Measurements from ENCODE around the gene RCN2. TPM values are rescaled to one million over a fixed set of nuclear protein-coding genes. Genes with fewer than 3 reads are reported as not detected.

RCN2 gene
- total and polyA plus RNA-seq, 2 of the 13 experiments (the other 11 are each of a cell fraction or from before 2014, with no cell fraction given) = 84.4 to 89.0 TPM

DNA sequence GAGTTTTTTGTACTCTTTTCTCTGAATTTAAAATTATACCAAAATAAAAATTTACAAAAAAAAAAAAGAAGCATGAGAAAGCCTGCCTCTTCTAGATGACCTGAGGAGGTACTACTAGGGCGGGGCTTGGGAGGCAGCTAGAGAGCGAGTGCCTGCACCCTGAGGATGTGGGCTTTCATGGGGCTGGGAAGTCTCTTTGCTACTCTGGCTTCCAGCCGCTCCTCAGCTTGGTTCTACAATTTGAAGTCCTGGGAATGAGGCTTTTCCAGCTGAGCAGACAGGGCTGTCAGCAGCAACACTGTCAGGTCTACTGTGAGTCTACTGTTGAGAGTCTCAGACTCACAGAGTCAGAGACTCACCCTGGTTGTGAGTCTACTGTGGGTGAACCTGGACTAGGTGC lies 55.2 kb downstream of the RCN2 start:
- Histone ChIP-seq H3K4me1 (ENCODE audit: insufficient read depth, low read length) (peaks cover 4% of the 10 kb centered on the region), H2AFZ (ENCODE audit: low read length) (no peak overlapping the region), H4K20me1 (ENCODE audit: insufficient read depth, low read length) (no peaks in the 10 kb centered on the region), H3K4me2 (ENCODE audit: low read depth, low read length) (no peak overlapping the region), H3K36me3 (replicated peaks in 1 of 2; ENCODE audit: control insufficient read depth in 1 of 2, insufficient read depth in 2 of 2, low read length in 2 of 2) (no peaks in the 10 kb centered on the region), H3K4me3 (replicated peaks in 1 of 3; ENCODE audit: insufficient read depth in 1 of 3, low read depth in 2 of 3, low read length in 3 of 3) (no peak overlapping the region), H3K27me3 (ENCODE audit: control insufficient read depth in 1 of 2, insufficient read depth in 2 of 2, low read length in 2 of 2) (peaks cover 5 to 30% of the 10 kb centered on the region in 2 experiments; a peak in 4 of 5 replicates), H3K9me3 (ENCODE audit: low read length) (no peaks in the 10 kb centered on the region), H3K27ac (ENCODE audit: extremely low read length, insufficient read depth, low read length) (no peak overlapping the region), H3K79me2 (ENCODE audit: insufficient read depth, low read length) (no peaks in the 10 kb centered on the region), H3K9ac (ENCODE audit: insufficient read depth, low read depth, low read length) (no peak overlapping the region)
- in situ Hi-C loops (cut with HindIII; ENCODE audit: extremely low pct_ligation_motif_present, low pct_unique_long_range_greater_than_20kb) (no loop called here), intact Hi-C loops (cut with micrococcal nuclease; ENCODE audit: unreplicated experiment) (no loop called here)
- ChIA-PET CTCF (ENCODE audit: low intra/inter-chr PET ratio, low total read pairs) (no interaction called here), POLR2A (no interaction called here)
- no peak for DNase-seq (ENCODE audit: low spot score)
- no peak for ATAC-seq
- BruUV-seq (replicated peaks) = no TSS peak
- 51% methylated on average over 3 of the region's 3 CpGs for WGBS (ENCODE audit: low lambda C conversion rate)
- no peak for TF ChIP-seq ZNF101 (CRISPR knock-in tag; IDR thresholded peaks at IDR 0.05; ENCODE audit: borderline replicate concordance, low read depth)
- TF ChIP-seq ZNF615 (CRISPR knock-in tag; IDR thresholded peaks at IDR 0.05; ENCODE audit: borderline replicate concordance) = no peak
- no peak for TF ChIP-seq FLYWCH1 (CRISPR knock-in tag; IDR thresholded peaks at IDR 0.05)
- TF ChIP-seq ZNF124 (CRISPR knock-in tag; IDR thresholded peaks at IDR 0.05) = no peak
- TF ChIP-seq, protein P1, sequence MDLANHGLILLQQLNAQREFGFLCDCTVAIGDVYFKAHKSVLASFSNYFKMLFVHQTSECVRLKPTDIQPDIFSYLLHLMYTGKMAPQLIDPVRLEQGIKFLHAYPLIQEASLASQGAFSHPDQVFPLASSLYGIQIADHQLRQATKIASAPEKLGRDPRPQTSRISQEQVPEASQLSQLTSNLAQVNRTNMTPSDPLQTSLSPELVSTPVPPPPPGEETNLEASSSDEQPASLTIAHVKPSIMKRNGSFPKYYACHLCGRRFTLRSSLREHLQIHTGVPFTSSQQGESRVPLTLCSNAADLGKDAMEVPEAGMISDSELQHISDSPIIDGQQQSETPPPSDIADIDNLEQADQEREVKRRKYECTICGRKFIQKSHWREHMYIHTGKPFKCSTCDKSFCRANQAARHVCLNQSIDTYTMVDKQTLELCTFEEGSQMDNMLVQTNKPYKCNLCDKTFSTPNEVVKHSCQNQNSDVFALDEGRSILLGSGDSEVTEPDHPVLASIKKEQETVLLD (CRISPR knock-in tag; IDR thresholded peaks at IDR 0.05; ENCODE audit: low read depth) = no peak
- TF ChIP-seq, protein P2, sequence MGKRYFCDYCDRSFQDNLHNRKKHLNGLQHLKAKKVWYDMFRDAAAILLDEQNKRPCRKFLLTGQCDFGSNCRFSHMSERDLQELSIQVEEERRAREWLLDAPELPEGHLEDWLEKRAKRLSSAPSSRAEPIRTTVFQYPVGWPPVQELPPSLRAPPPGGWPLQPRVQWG (CRISPR knock-in tag; IDR thresholded peaks at IDR 0.05; ENCODE audit: borderline replicate concordance, low read depth) = no peak
- no peak for TF ChIP-seq XBP1 (CRISPR knock-in tag; IDR thresholded peaks at IDR 0.05)
- FAIRE-seq = no peak

DNA sequence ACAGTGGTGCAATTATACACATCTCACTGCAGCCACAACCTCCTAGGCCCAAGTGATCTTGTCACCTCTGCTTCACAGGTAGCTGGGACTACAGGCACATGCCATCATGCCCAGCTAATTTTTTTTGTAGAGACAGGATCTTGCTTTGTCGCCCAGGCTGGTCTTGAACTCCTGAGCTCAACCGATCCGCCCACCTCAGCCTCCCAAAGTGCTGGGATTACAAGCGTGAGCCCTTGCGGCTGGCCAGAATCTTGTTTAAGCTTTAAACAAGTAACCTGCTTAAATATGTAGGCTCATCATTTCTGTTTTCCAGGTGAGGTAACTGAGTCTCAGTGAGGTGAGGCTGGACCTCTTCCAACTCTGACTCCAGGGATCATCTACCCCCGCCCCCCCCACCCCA lies 55.7 kb downstream of the RCN2 start:
- Histone ChIP-seq H3K79me2 (ENCODE audit: insufficient read depth, low read length) (no peaks in the 10 kb centered on the region), H3K9me3 (ENCODE audit: low read length) (no peaks in the 10 kb centered on the region), H3K4me3 (replicated peaks in 1 of 3; ENCODE audit: insufficient read depth in 1 of 3, low read depth in 2 of 3, low read length in 3 of 3) (no peak overlapping the region), H3K4me1 (ENCODE audit: insufficient read depth, low read length) (no peaks in the 10 kb centered on the region; the same call in 1 of the 2 replicates), H2AFZ (ENCODE audit: low read length) (no peak overlapping the region), H4K20me1 (ENCODE audit: insufficient read depth, low read length) (no peaks in the 10 kb centered on the region), H3K27ac (ENCODE audit: extremely low read length, insufficient read depth, low read length) (no peak overlapping the region), H3K27me3 (ENCODE audit: control insufficient read depth in 1 of 2, insufficient read depth in 2 of 2, low read length in 2 of 2) (peaks cover 5 to 32% of the 10 kb centered on the region in 2 experiments; a peak in 4 of 5 replicates), H3K4me2 (ENCODE audit: low read depth, low read length) (no peak overlapping the region), H3K36me3 (replicated peaks in 1 of 2; ENCODE audit: control insufficient read depth in 1 of 2, insufficient read depth in 2 of 2, low read length in 2 of 2) (no peaks in the 10 kb centered on the region), H3K9ac (ENCODE audit: insufficient read depth, low read depth, low read length) (no peak overlapping the region)
- ChIA-PET POLR2A (no interaction called here), CTCF (ENCODE audit: low intra/inter-chr PET ratio, low total read pairs) (no interaction called here)
- ATAC-seq (no peak), FAIRE-seq (no peak), DNase-seq (ENCODE audit: low spot score) (no peak)
- in situ Hi-C loops (cut with HindIII; ENCODE audit: extremely low pct_ligation_motif_present, low pct_unique_long_range_greater_than_20kb) = no loop called here
- 41% methylated on average over 5 of the region's 6 CpGs for WGBS (ENCODE audit: low lambda C conversion rate)
- no TSS peak for BruUV-seq (replicated peaks)
- intact Hi-C loops (cut with micrococcal nuclease; ENCODE audit: unreplicated experiment) = no loop called here
- no peak for TF ChIP-seq GZF1 (CRISPR knock-in tag; IDR thresholded peaks at IDR 0.05)
- TF ChIP-seq KLF16 (CRISPR knock-in tag; IDR thresholded peaks at IDR 0.05) = no peak
- TF ChIP-seq SIN3B (IDR thresholded peaks at IDR 0.05; ENCODE audit: low read length) = no peak
- no peak for TF ChIP-seq HNF4G (IDR thresholded peaks at IDR 0.05; ENCODE audit: borderline replicate concordance, low read depth, low read length)
- TF ChIP-seq HNF4G (CRISPR knock-in tag; IDR thresholded peaks at IDR 0.05; ENCODE audit: borderline replicate concordance, low read depth) = no peak
- TF ChIP-seq ZNF136 (CRISPR knock-in tag; IDR thresholded peaks at IDR 0.05; ENCODE audit: low read depth) = no peak
- TF ChIP-seq, protein P3, sequence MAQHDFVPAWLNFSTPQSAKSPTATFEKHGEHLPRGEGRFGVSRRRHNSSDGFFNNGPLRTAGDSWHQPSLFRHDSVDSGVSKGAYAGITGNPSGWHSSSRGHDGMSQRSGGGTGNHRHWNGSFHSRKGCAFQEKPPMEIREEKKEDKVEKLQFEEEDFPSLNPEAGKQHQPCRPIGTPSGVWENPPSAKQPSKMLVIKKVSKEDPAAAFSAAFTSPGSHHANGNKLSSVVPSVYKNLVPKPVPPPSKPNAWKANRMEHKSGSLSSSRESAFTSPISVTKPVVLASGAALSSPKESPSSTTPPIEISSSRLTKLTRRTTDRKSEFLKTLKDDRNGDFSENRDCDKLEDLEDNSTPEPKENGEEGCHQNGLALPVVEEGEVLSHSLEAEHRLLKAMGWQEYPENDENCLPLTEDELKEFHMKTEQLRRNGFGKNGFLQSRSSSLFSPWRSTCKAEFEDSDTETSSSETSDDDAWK (CRISPR knock-in tag; IDR thresholded peaks at IDR 0.05) = no peak
- TF ChIP-seq, protein P4, sequence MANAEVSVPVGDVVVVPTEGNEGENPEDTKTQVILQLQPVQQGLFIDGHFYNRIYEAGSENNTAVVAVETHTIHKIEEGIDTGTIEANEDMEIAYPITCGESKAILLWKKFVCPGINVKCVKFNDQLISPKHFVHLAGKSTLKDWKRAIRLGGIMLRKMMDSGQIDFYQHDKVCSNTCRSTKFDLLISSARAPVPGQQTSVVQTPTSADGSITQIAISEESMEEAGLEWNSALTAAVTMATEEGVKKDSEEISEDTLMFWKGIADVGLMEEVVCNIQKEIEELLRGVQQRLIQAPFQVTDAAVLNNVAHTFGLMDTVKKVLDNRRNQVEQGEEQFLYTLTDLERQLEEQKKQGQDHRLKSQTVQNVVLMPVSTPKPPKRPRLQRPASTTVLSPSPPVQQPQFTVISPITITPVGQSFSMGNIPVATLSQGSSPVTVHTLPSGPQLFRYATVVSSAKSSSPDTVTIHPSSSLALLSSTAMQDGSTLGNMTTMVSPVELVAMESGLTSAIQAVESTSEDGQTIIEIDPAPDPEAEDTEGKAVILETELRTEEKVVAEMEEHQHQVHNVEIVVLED (CRISPR knock-in tag; IDR thresholded peaks at IDR 0.05; ENCODE audit: borderline replicate concordance) = no peak
